BJ (cell line): ENCODE data around the gene PPM1D. TPM values are rescaled to one million over a fixed set of nuclear protein-coding genes. Genes with fewer than 3 reads are reported as not detected.
A peak's percentile ranks its signal among the peaks of the same experiment; 100 is the strongest.
"Not testable (repeated sequence)": the region's sequence is repeated elsewhere in the genome, so short reads cannot be mapped to it uniquely, and the experiment has no call there.

Source experiments
- CTCF ChIA-PET: fragments of 350-600 bp; formaldehyde crosslinking; extraction: SDS; loops from one replicate; lab custom pipeline; 2021; ENCODE audit warnings: antibody characterized with exemption, inconsistent platforms; lab: Yijun Ruan, JAX
- POLR2A ChIA-PET: fragments of 300-600 bp; sonication (Branson Sonifier 250); formaldehyde crosslinking; extraction: SDS; loops from one replicate; lab custom pipeline; 2021; ENCODE audit warnings: antibody characterized with exemption; lab: Charles Lee
- DNase-seq: peaks from one replicate; pipeline ENCODE4 v3.0.0-alpha.2; 2011; ENCODE audit warnings: low read depth
- H3K27me3 ChIP-seq: 2 replicates; pipeline ENCODE4 v1.6.0; 2011; ENCODE audit warnings: low read length; ENCODE audit not compliant: control insufficient read depth, insufficient read depth
- H3K36me3 ChIP-seq: 2 replicates; pipeline ENCODE4 v1.5.1; 2011; ENCODE audit warnings: low read length; ENCODE audit not compliant: control insufficient read depth, insufficient read depth
- H3K4me3 ChIP-seq: 2 replicates; pipeline ENCODE4 v1.5.1; 2011; ENCODE audit warnings: low read depth, mild to moderate bottlenecking, control low read depth, low read length
- CTCF ChIP-seq: IDR thresholded peaks from 2 replicates; pipeline ENCODE4 v1.5.1; 2011; ENCODE audit warnings: low read depth, mild to moderate bottlenecking, control low read depth, inconsistent platforms, low read length, moderate library complexity; ENCODE audit not compliant: insufficient read depth
- polyA plus RNA-seq: library from polyadenylated mRNA; depleted of rRNA; stranded (reverse); fragments of >200 nt; gene quantifications from 2 replicates; pipeline ENCODE4 v1.2.3, GENCODE V29; 2011

The PPM1D gene
- polyA plus RNA-seq, 1 experiment: 4.2 TPM

DNA sequence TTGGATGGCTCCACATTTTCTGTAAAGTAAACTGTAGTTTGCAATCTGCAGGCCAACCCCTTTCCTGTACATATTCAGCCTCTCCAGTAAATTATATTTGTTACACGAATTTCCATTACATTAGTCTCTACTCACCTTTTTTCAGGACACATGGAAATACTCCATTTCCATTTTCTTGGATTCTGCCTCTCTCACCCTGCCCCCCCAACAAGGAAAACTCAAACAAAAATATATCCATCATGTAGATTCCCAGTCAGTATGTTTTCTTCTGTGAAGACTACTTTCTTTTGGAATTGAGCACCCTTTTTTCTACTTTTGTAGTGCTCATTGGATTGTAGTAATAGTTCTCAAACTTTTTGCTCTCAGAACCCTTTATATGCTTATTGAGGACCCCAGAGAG lies 2.9 kb downstream of the PPM1D start:
- DNase-seq: no peak
- CTCF ChIA-PET: interaction anchor here (0.6 to 2.1 kb wide), 5 partner anchors 9 to 133 kb away, joined by 3 to 12 read pairs (median 4); no protein-coding TSS in a partner anchor

DNA sequence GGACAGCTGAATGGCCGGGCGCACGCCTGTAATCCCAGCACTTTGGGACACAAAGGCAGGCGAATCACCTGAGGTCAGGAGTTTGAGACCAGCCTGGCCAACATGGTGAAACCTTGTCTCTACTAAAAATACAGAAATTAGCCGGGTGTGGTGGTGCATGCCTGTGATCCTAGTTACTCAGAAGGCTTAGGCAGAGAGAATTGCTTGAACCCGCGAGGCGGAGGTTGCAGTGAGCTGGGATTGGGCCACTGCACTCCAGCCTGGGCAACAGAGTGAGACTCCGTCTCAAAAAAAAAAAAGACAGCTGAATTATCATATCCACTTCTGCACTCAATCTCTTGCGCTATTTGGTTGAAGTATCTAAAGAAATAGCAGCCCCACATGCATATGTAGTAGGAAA lies 3.5 kb downstream of the PPM1D start:
- H3K27me3 ChIP-seq, DNase-seq, POLR2A ChIA-PET, H3K4me3 ChIP-seq, H3K36me3 ChIP-seq: not testable (repeated sequence)
- CTCF ChIA-PET: interaction anchor here (0.5 to 1.9 kb wide), 5 partner anchors 12 to 1414 kb away, joined by 3 to 7 read pairs (median 3); no protein-coding TSS in a partner anchor

More for the DNA sequence above, 2.9 kb downstream of the PPM1D start:
- H3K27me3 ChIP-seq: no peaks in the 10 kb centered on the region
- no peak for TF ChIP-seq CTCF
- no peaks in the 10 kb centered on the region for H3K36me3 ChIP-seq
- POLR2A ChIA-PET: interaction anchor here (0.7 kb wide), 1 partner anchor 14 kb away, joined by 3 read pairs; no protein-coding TSS in a partner anchor
- peak overlapping the region; percentile 68 for H3K4me3 ChIP-seq

DNA sequence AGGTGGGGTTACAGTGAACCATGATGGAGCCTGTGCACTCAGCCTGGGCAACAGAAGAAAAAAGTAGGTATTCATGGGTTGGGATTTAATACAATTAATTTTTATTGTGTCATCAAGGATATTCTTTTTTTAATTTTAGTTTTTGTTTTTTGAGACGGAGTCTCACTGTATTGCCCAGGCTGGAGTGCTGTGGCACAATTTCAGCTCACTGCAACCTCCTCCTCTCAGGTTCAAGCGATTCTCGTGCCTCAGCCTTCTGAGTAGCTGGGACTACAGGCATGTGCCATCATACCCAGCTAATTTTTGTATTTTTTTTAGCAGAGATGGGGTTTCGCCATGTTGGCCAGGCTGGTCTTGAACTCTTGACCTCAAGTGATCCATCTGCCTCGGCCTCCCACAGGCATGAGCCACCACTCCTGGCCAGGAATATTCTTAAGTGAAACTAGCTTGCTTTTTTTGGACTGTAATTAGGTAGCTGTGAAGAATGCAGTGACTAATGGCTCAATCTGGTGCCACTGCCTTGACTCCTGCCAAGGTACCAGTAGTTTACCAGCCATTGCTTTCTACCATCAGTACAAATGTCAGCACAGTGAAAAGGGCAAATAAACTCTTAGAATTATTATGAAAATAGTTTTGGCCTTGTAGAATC lies 4.8 kb downstream of the PPM1D start:
- TF ChIP-seq CTCF: no peak
- no peaks in the 10 kb centered on the region for H3K27me3 ChIP-seq
- no peak for DNase-seq
- H3K36me3 ChIP-seq: no peaks in the 10 kb centered on the region
- no peak overlapping the region for H3K4me3 ChIP-seq
- ChIA-PET POLR2A (interaction anchor here (0.6 kb wide), 1 partner anchor 11 kb away, joined by 7 read pairs; no protein-coding TSS in a partner anchor), CTCF (interaction anchor here (1.0 to 2.0 kb wide), 5 partner anchors 27 to 36 kb away, joined by 3 to 10 read pairs (median 4); no protein-coding TSS in a partner anchor)

- ChIA-PET CTCF (interaction anchor here (2.0 kb wide), 1 partner anchor 32 kb away, joined by 6 read pairs; no protein-coding TSS in a partner anchor), POLR2A (no interaction called here)
- Histone ChIP-seq H3K36me3 (no peaks in the 10 kb centered on the region), H3K27me3 (no peaks in the 10 kb centered on the region), H3K4me3 (no peak overlapping the region)
- TF ChIP-seq CTCF: no peak
- DNase-seq: no peak
Measured at GRCh38 chr17:60606036-60606435, 6.0 kb downstream of the PPM1D start.

DNA sequence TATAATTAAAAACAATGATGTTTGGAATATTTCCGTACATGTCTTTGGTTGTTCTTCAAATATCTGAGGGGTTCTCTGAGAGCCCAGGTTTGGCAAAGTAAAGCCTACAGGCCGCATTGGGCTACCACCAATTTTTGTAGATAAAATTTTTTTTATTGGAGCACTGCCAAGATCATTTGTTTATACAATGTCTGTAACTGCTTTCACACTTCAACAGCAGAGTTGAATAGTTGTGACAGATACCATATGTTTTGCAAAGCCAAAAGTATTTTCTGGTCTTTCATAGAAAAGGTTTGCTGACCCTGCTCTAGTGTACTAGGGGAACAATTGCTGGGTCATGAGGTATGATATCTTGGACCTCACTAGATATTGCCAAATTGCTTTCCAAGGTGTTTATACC lies 10.5 kb downstream of the PPM1D start:
- H3K36me3 ChIP-seq: no peaks in the 10 kb centered on the region
- no peak overlapping the region for H3K4me3 ChIP-seq
- DNase-seq: no peak
- CTCF ChIA-PET: no interaction called here
- no peaks in the 10 kb centered on the region for H3K27me3 ChIP-seq
- POLR2A ChIA-PET: interaction anchor here (0.7 kb wide), 1 partner anchor 836 kb away, joined by 5 read pairs; no protein-coding TSS in a partner anchor
- no peak for TF ChIP-seq CTCF

DNA sequence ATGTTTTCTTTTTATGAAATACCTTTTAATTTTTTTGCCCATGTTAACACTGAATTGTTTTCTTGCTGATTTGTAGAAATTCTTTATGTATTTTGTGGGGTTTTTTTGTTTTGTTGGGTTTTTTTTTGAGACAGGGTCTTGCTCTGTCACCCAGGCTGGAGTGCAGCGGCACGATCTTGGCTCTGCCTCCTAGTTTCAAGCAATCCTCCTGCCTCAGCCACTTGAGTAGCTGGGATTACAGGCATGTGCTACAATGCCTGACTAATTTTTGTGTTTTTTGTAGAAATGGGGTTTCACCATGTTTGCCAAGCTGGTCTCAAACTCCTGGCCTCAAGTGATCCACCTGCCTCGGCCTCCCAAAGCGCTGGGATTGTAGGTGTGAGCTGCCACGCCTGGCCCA lies 11.3 kb downstream of the PPM1D start:
- H3K27me3 ChIP-seq, POLR2A ChIA-PET, H3K4me3 ChIP-seq, H3K36me3 ChIP-seq, DNase-seq: not testable (repeated sequence)
- CTCF ChIA-PET: interaction anchor here (0.7 kb wide), 1 partner anchor 9 kb away, joined by 4 read pairs; no protein-coding TSS in a partner anchor
